ENCODE data around the gene SDC3.
A peak's percentile ranks its signal among the peaks of the same experiment; 100 is the strongest.

Gene SDC3

GRCh38 chr1:30909365-30910068 lies 959 bp upstream of the SDC3 start:
- Histone ChIP-seq H3K27ac (ENCODE audit: low read depth, low read length) (no peak overlapping the region), H3K4me2 (ENCODE audit: low read length) (peak overlapping the region; percentile 41)

GRCh38 chr1:30908316-30908695 lies 252 bp downstream of the SDC3 start:
- Histone ChIP-seq H3K4me1 (ENCODE audit: control insufficient read depth, low read length) (peaks cover 31% of the 10 kb centered on the region), H4K20me1 (ENCODE audit: control insufficient read depth, insufficient read depth, low read depth, low read length) (peaks cover 8% of the 10 kb centered on the region; the same call in 1 of the 2 replicates), H3K9me2 (replicated peaks; ENCODE audit: control insufficient read depth, low read length) (no peaks in the 10 kb centered on the region), H3K36me3 (ENCODE audit: control insufficient read depth, low read length) (no peaks in the 10 kb centered on the region), H3K4me3 (ENCODE audit: low read length) (no peak overlapping the region), H3K79me2 (ENCODE audit: control insufficient read depth, low read length) (no peaks in the 10 kb centered on the region), H3K9me3 (ENCODE audit: control insufficient read depth, insufficient read depth, low read length) (no peaks in the 10 kb centered on the region), H3K4me2 (ENCODE audit: low read length) (peak overlapping the region; percentile 31; the same call in 1 of the 2 replicates), H3K27me3 (ENCODE audit: control insufficient read depth, low read length) (peaks cover 66% of the 10 kb centered on the region), H3F3A (ENCODE audit: control insufficient read depth, insufficient read depth) (peaks cover 11% of the 10 kb centered on the region; the same call in 1 of the 2 replicates), H3K27ac (ENCODE audit: low read depth, low read length) (no peak overlapping the region)
- no peak for TF ChIP-seq EZH2phosphoT487 (IDR thresholded peaks at IDR 0.05; ENCODE audit: borderline replicate concordance, low read length)
- TF ChIP-seq CTCF (IDR thresholded peaks at IDR 0.05; ENCODE audit: low read depth, low read length, poor library complexity, severe bottlenecking) = no peak

More at GRCh38 chr1:30909365-30910068, 959 bp upstream of the SDC3 start:
- H3K4me3 ChIP-seq (ENCODE audit: low read length) = no peak overlapping the region
- H3K79me2 ChIP-seq (ENCODE audit: control insufficient read depth, low read length) = no peaks in the 10 kb centered on the region
- TF ChIP-seq EZH2phosphoT487 (IDR thresholded peaks at IDR 0.05; ENCODE audit: borderline replicate concordance, low read length) (no peak), CTCF (IDR thresholded peaks at IDR 0.05; ENCODE audit: low read depth, low read length, poor library complexity, severe bottlenecking) (no peak)
- peaks cover 31% of the 10 kb centered on the region for H3K4me1 ChIP-seq (ENCODE audit: control insufficient read depth, low read length)
- H3K27me3 ChIP-seq (ENCODE audit: control insufficient read depth, low read length) = peaks cover 55% of the 10 kb centered on the region
- peaks cover 8% of the 10 kb centered on the region; the same call in 1 of the 2 replicates for H4K20me1 ChIP-seq (ENCODE audit: control insufficient read depth, insufficient read depth, low read depth, low read length)
- H3K9me2 ChIP-seq (replicated peaks; ENCODE audit: control insufficient read depth, low read length) = no peaks in the 10 kb centered on the region
- H3K36me3 ChIP-seq (ENCODE audit: control insufficient read depth, low read length) = no peaks in the 10 kb centered on the region
- no peaks in the 10 kb centered on the region for H3K9me3 ChIP-seq (ENCODE audit: control insufficient read depth, insufficient read depth, low read length)
- H3F3A ChIP-seq (ENCODE audit: control insufficient read depth, insufficient read depth) = peaks cover 11% of the 10 kb centered on the region; the same call in 1 of the 2 replicates

GRCh38 chr1:30907481-30908315 lies 860 bp downstream of the SDC3 start:
- Histone ChIP-seq H3K4me2 (ENCODE audit: low read length) (peak overlapping the region; percentile 31; the same call in 1 of the 2 replicates), H3K4me3 (ENCODE audit: low read length) (no peak overlapping the region), H3K36me3 (ENCODE audit: control insufficient read depth, low read length) (no peaks in the 10 kb centered on the region), H3K9me3 (ENCODE audit: control insufficient read depth, insufficient read depth, low read length) (no peaks in the 10 kb centered on the region), H4K20me1 (ENCODE audit: control insufficient read depth, insufficient read depth, low read depth, low read length) (peaks cover 8% of the 10 kb centered on the region; the same call in 1 of the 2 replicates), H3F3A (ENCODE audit: control insufficient read depth, insufficient read depth) (peaks cover 11% of the 10 kb centered on the region; the same call in 1 of the 2 replicates), H3K27ac (ENCODE audit: low read depth, low read length) (no peak overlapping the region), H3K9me2 (replicated peaks; ENCODE audit: control insufficient read depth, low read length) (no peaks in the 10 kb centered on the region), H3K27me3 (ENCODE audit: control insufficient read depth, low read length) (peaks cover 72% of the 10 kb centered on the region), H3K79me2 (ENCODE audit: control insufficient read depth, low read length) (no peaks in the 10 kb centered on the region), H3K4me1 (ENCODE audit: control insufficient read depth, low read length) (peaks cover 31% of the 10 kb centered on the region)
- no peak for TF ChIP-seq CTCF (IDR thresholded peaks at IDR 0.05; ENCODE audit: low read depth, low read length, poor library complexity, severe bottlenecking)
- TF ChIP-seq EZH2phosphoT487 (IDR thresholded peaks at IDR 0.05; ENCODE audit: borderline replicate concordance, low read length) = peak; percentile 80; the same call in 1 of the 2 replicates
